ENCODE results near the gene IL7R. TPM values are rescaled to one million over a fixed set of nuclear protein-coding genes. Genes with fewer than 3 reads are reported as not detected.

Gene IL7R
- total RNA-seq, 1 experiment from 2014 or later, result 0.98 TPM

- H3K27me3 ChIP-seq (ENCODE audit: insufficient read depth, low read length), result peaks cover 11% of the 10 kb centered on the region
- POLR2A ChIA-PET, result no interaction called here
- ATAC-seq (no peak), DNase-seq (ENCODE audit: low read depth, low spot score) (no peak)
- TF ChIP-seq POLR2A (IDR thresholded peaks at IDR 0.05; ENCODE audit: borderline replicate concordance, extremely low read depth, insufficient read depth, insufficient read length), result no peak
- TF ChIP-seq TCF7L2 (IDR thresholded peaks at IDR 0.05; ENCODE audit: borderline replicate concordance, extremely low read depth, insufficient read depth, insufficient read length), result no peak
- TF ChIP-seq SIN3A (IDR thresholded peaks at IDR 0.05; ENCODE audit: low read depth), result no peak
- TF ChIP-seq CTCF (IDR thresholded peaks at IDR 0.05 in 2 of 3, conservative IDR thresholded peaks at IDR 0.05 in 1 of 3; ENCODE audit: borderline replicate concordance in 1 of 3, insufficient read depth in 1 of 3, low read depth in 2 of 3, low read length in 2 of 3), result no peak
- H3K9ac ChIP-seq (ENCODE audit: low read length), result no peak overlapping the region
- H3K4me3 ChIP-seq (replicated peaks in 1 of 2; ENCODE audit: low read depth in 1 of 2, low read length in 2 of 2), result no peak overlapping the region
- RAD21 ChIA-PET (ENCODE audit: low non-redundant PET in 1 of 2, low total read pairs in 2 of 2, uncharacterized antibody in 2 of 2, unreplicated experiment in 2 of 2), result no interaction called here
- no peaks in the 10 kb centered on the region for H3K79me2 ChIP-seq (ENCODE audit: insufficient read depth, low read length)
- no peaks in the 10 kb centered on the region for H3K36me3 ChIP-seq (ENCODE audit: control insufficient read depth in 1 of 2, insufficient read depth in 2 of 2, low read length in 2 of 2)
- no TSS peak for BruUV-seq (replicated peaks)
- no peak overlapping the region for H3K4me2 ChIP-seq (ENCODE audit: low read length)
- no peak overlapping the region for H2AFZ ChIP-seq (ENCODE audit: low read depth, low read length, poor library complexity, severe bottlenecking)
- H3K4me1 ChIP-seq (ENCODE audit: control insufficient read depth in 1 of 2, insufficient read depth in 2 of 2, low read length in 2 of 2), result no peaks in the 10 kb centered on the region
- H3K9me3 ChIP-seq (ENCODE audit: control insufficient read depth in 1 of 2, insufficient read depth in 1 of 2, low read depth in 1 of 2, low read length in 2 of 2), result no peaks in the 10 kb centered on the region
- H4K20me1 ChIP-seq (ENCODE audit: insufficient read depth), result no peaks in the 10 kb centered on the region
- H3K27ac ChIP-seq (ENCODE audit: low read depth, low read length), result no peak overlapping the region
- CTCF ChIA-PET, result no interaction called here
- H3K9me2 ChIP-seq (ENCODE audit: insufficient read depth), result no peaks in the 10 kb centered on the region
- intact Hi-C loops (cut with micrococcal nuclease), result no loop called here
Observed at GRCh38 chr5:35902046-35902672, 45.5 kb downstream of the IL7R start.

- RAD21 ChIA-PET (ENCODE audit: low non-redundant PET in 1 of 2, low total read pairs in 2 of 2, uncharacterized antibody in 2 of 2, unreplicated experiment in 2 of 2), result no interaction called here
- Histone ChIP-seq H3K4me3 (replicated peaks in 1 of 2; ENCODE audit: low read depth in 1 of 2, low read length in 2 of 2) (no peak overlapping the region), H2AFZ (ENCODE audit: low read depth, low read length, poor library complexity, severe bottlenecking) (no peak overlapping the region), H3K27ac (ENCODE audit: low read depth, low read length) (no peak overlapping the region), H3K79me2 (ENCODE audit: insufficient read depth, low read length) (no peaks in the 10 kb centered on the region), H3K27me3 (ENCODE audit: insufficient read depth, low read length) (peaks cover 11% of the 10 kb centered on the region), H3K9ac (ENCODE audit: low read length) (no peak overlapping the region), H3K36me3 (ENCODE audit: control insufficient read depth in 1 of 2, insufficient read depth in 2 of 2, low read length in 2 of 2) (no peaks in the 10 kb centered on the region), H3K4me2 (ENCODE audit: low read length) (no peak overlapping the region), H3K9me2 (ENCODE audit: insufficient read depth) (no peaks in the 10 kb centered on the region), H4K20me1 (ENCODE audit: insufficient read depth) (no peaks in the 10 kb centered on the region), H3K4me1 (ENCODE audit: control insufficient read depth in 1 of 2, insufficient read depth in 2 of 2, low read length in 2 of 2) (no peaks in the 10 kb centered on the region), H3K9me3 (ENCODE audit: control insufficient read depth in 1 of 2, insufficient read depth in 1 of 2, low read depth in 1 of 2, low read length in 2 of 2) (no peaks in the 10 kb centered on the region)
- CTCF ChIA-PET, result no interaction called here
- no TSS peak for BruUV-seq (replicated peaks)
- POLR2A ChIA-PET, result no interaction called here
- no peak for ATAC-seq
- no peak for DNase-seq (ENCODE audit: low read depth, low spot score)
- intact Hi-C loops (cut with micrococcal nuclease), result no loop called here
- TF ChIP-seq EZH2 (IDR thresholded peaks at IDR 0.05) (no peak), EGR1 (IDR thresholded peaks at IDR 0.05; ENCODE audit: low read depth) (no peak), CTCF (IDR thresholded peaks at IDR 0.05 in 2 of 3, conservative IDR thresholded peaks at IDR 0.05 in 1 of 3; ENCODE audit: borderline replicate concordance in 1 of 3, insufficient read depth in 1 of 3, low read depth in 2 of 3, low read length in 2 of 3) (no peak), REST (IDR thresholded peaks at IDR 0.05; ENCODE audit: low read depth) (no peak), SRF (IDR thresholded peaks at IDR 0.05; ENCODE audit: low read depth) (no peak), EZH2phosphoT487 (IDR thresholded peaks at IDR 0.05; ENCODE audit: borderline replicate concordance) (no peak)
Observed at GRCh38 chr5:35903631-35904203, 47.0 kb downstream of the IL7R start.

Data from HCT116 (cell line).